DND-41 (cell line): ENCODE results near the gene CCNB2.

ENCODE experiments used
- ATAC-seq: fragments of 200-7000 bp; cut with Tn5 transposase; 3 replicates; pipeline ENCODE4 v1.9.1; 2021; ENCODE audit warnings: low read depth; ENCODE audit not compliant: insufficient read depth
- DNase-seq: peaks from one replicate; pipeline ENCODE4 v3.0.0-alpha.2; 2020
- H2AFZ ChIP-seq: 2 replicates; pipeline ENCODE4 v1.6.0; 2012; ENCODE audit warnings: low read depth, low read length
- H3K27ac ChIP-seq: 2 replicates; pipeline ENCODE4 v1.5.1; 2012; ENCODE audit warnings: low read length, inconsistent platforms
- H3K27me3 ChIP-seq: fragments of 200-600 bp; sonication (generic); 2 replicates; pipeline ENCODE4 v1.6.0; 2012; ENCODE audit warnings: low read length, mild to moderate bottlenecking, inconsistent platforms; ENCODE audit not compliant: insufficient read depth, poor library complexity
- H3K36me3 ChIP-seq: 2 replicates; pipeline ENCODE4 v1.5.1; 2012; ENCODE audit warnings: low read length, inconsistent platforms; ENCODE audit not compliant: insufficient read depth
- H3K4me1 ChIP-seq: 2 replicates; pipeline ENCODE4 v1.5.1; 2012; ENCODE audit warnings: mild to moderate bottlenecking, low read length; ENCODE audit not compliant: insufficient read depth
- H3K4me2 ChIP-seq: 2 replicates; pipeline ENCODE4 v1.6.0; 2012; ENCODE audit warnings: mild to moderate bottlenecking, moderate library complexity, low read length, inconsistent platforms; ENCODE audit not compliant: insufficient read depth
- H3K4me3 ChIP-seq, 2 experiments: fragments of 200-600 bp in 1 of 2; shearing (Covaris generic) in 1 of 2; 2 replicates each; pipeline ENCODE4 v1.5.1; 2012 to 2016; ENCODE audit warnings: inconsistent platforms in 2 of 2, low read length in 2 of 2, mild to moderate bottlenecking in 2 of 2, low read depth in 1 of 2, moderate library complexity in 1 of 2
- H3K79me2 ChIP-seq: 2 replicates; pipeline ENCODE4 v1.6.0; 2012; ENCODE audit warnings: low read length, inconsistent platforms; ENCODE audit not compliant: insufficient read depth
- H3K9ac ChIP-seq: 2 replicates; pipeline ENCODE4 v1.6.0; 2012; ENCODE audit warnings: low read depth, mild to moderate bottlenecking, inconsistent platforms, low read length, moderate library complexity
- H3K9me3 ChIP-seq: 2 replicates; pipeline ENCODE4 v1.5.1; 2012; ENCODE audit warnings: low read length, moderate library complexity, mild to moderate bottlenecking, inconsistent platforms; ENCODE audit not compliant: insufficient read depth, severe bottlenecking
- H4K20me1 ChIP-seq: 2 replicates; pipeline ENCODE4 v1.6.0; 2012; ENCODE audit warnings: low read length; ENCODE audit not compliant: insufficient read depth
- CTCF ChIP-seq: IDR thresholded peaks from 2 replicates; pipeline ENCODE4 v1.5.1; 2012; ENCODE audit warnings: borderline replicate concordance, low read length, moderate library complexity, mild to moderate bottlenecking; ENCODE audit not compliant: poor library complexity, severe bottlenecking; ENCODE audit errors: extremely low read depth
- EZH2 ChIP-seq: IDR thresholded peaks from 3 replicates; pipeline ENCODE4 v1.6.1; 2012; ENCODE audit warnings: borderline replicate concordance, low read depth, mild to moderate bottlenecking, moderate library complexity, low read length, inconsistent platforms; ENCODE audit not compliant: severe bottlenecking

Gene CCNB2

GRCh38 chr15:59165726-59166125 lies 60.8 kb downstream of the CCNB2 start:
- Histone ChIP-seq H3K36me3 (no peaks in the 10 kb centered on the region), H3K27ac (no peak overlapping the region)

GRCh38 chr15:59166166-59166565 lies 61.2 kb downstream of the CCNB2 start:
- no peaks in the 10 kb centered on the region for H3K79me2 ChIP-seq
- no peaks in the 10 kb centered on the region for H4K20me1 ChIP-seq
- no peaks in the 10 kb centered on the region for H3K9me3 ChIP-seq
- no peak overlapping the region for H3K4me2 ChIP-seq
- no peak for TF ChIP-seq CTCF
- TF ChIP-seq EZH2: no peak
- DNase-seq: no peak
- H3K4me1 ChIP-seq: no peaks in the 10 kb centered on the region
- H3K36me3 ChIP-seq: no peaks in the 10 kb centered on the region
- no peak overlapping the region for H3K27ac ChIP-seq
- H3K9ac ChIP-seq: no peak overlapping the region
- H3K27me3 ChIP-seq: no peaks in the 10 kb centered on the region
- no peak for ATAC-seq
- no peak overlapping the region for H3K4me3 ChIP-seq
- H2AFZ ChIP-seq: no peak overlapping the region

More at GRCh38 chr15:59165726-59166125, 60.8 kb downstream of the CCNB2 start:
- Histone ChIP-seq H3K27me3 (no peaks in the 10 kb centered on the region), H3K9me3 (no peaks in the 10 kb centered on the region), H3K4me1 (no peaks in the 10 kb centered on the region), H3K79me2 (no peaks in the 10 kb centered on the region), H2AFZ (no peak overlapping the region), H3K4me3 (no peak overlapping the region), H4K20me1 (no peaks in the 10 kb centered on the region), H3K4me2 (no peak overlapping the region), H3K9ac (no peak overlapping the region)
- DNase-seq (no peak), ATAC-seq (no peak)
- no peak for TF ChIP-seq EZH2

- Histone ChIP-seq H3K27me3 (no peaks in the 10 kb centered on the region), H3K79me2 (no peaks in the 10 kb centered on the region), H3K4me2 (no peak overlapping the region), H3K36me3 (no peaks in the 10 kb centered on the region), H4K20me1 (no peaks in the 10 kb centered on the region), H3K27ac (no peak overlapping the region), H3K9me3 (no peaks in the 10 kb centered on the region), H2AFZ (no peak overlapping the region), H3K4me3 (no peak overlapping the region), H3K9ac (no peak overlapping the region), H3K4me1 (no peaks in the 10 kb centered on the region)
- TF ChIP-seq CTCF (no peak), EZH2 (no peak)
- DNase-seq (no peak), ATAC-seq (no peak)
Measured at GRCh38 chr15:59166601-59167265, 61.8 kb downstream of the CCNB2 start.

- DNase-seq (no peak), ATAC-seq (no peak)
- Histone ChIP-seq H3K9me3 (no peaks in the 10 kb centered on the region), H4K20me1 (no peaks in the 10 kb centered on the region), H2AFZ (no peak overlapping the region), H3K4me3 (no peak overlapping the region), H3K36me3 (no peaks in the 10 kb centered on the region), H3K4me2 (no peak overlapping the region), H3K27ac (no peak overlapping the region), H3K27me3 (no peaks in the 10 kb centered on the region), H3K4me1 (no peaks in the 10 kb centered on the region), H3K9ac (no peak overlapping the region), H3K79me2 (no peaks in the 10 kb centered on the region)
- TF ChIP-seq EZH2 (no peak), CTCF (no peak)
Measured at GRCh38 chr15:59168536-59168935, 63.6 kb downstream of the CCNB2 start.
